Osteoblast (primary cell): ENCODE data around the gene HSPA1B. TPM values are rescaled to one million over a fixed set of nuclear protein-coding genes. Genes with fewer than 3 reads are reported as not detected.
A peak's percentile ranks its signal among the peaks of the same experiment; 100 is the strongest.

Experiments used
- DNase-seq: peaks from one replicate; pipeline ENCODE4 v3.0.0; 2011; ENCODE audit warnings: low spot score, mixed read lengths; ENCODE audit not compliant: insufficient read length; ENCODE audit errors: missing footprints
- H2AFZ ChIP-seq: 2 replicates; pipeline ENCODE4 v1.6.0; 2011; ENCODE audit warnings: mild to moderate bottlenecking, low read length
- H3K27ac ChIP-seq: 2 replicates; pipeline ENCODE4 v1.5.1; 2011; ENCODE audit warnings: mild to moderate bottlenecking, low read depth, low read length, moderate library complexity
- H3K27me3 ChIP-seq: 2 replicates; pipeline ENCODE4 v1.6.0; 2012; ENCODE audit warnings: mild to moderate bottlenecking, control low read depth, inconsistent platforms, low read length, moderate library complexity; ENCODE audit not compliant: insufficient read depth
- H3K36me3 ChIP-seq: 2 replicates; pipeline ENCODE4 v1.5.1; 2011; ENCODE audit warnings: mild to moderate bottlenecking, low read length, control low read depth, moderate library complexity; ENCODE audit not compliant: insufficient read depth
- H3K4me1 ChIP-seq: 2 replicates; pipeline ENCODE4 v1.5.1; 2011; ENCODE audit warnings: mild to moderate bottlenecking, low read length, control low read depth, moderate library complexity; ENCODE audit not compliant: insufficient read depth
- H3K4me2 ChIP-seq: 2 replicates; pipeline ENCODE4 v1.6.0; 2011; ENCODE audit warnings: mild to moderate bottlenecking, low read length; ENCODE audit not compliant: insufficient read depth
- H3K4me3 ChIP-seq: fragments of 200-600 bp; sonication (generic); 3 replicates; pipeline ENCODE4 v1.5.1; 2012; ENCODE audit warnings: mild to moderate bottlenecking, low read length, inconsistent platforms; ENCODE audit not compliant: insufficient read depth
- H3K79me2 ChIP-seq: 2 replicates; pipeline ENCODE4 v1.6.0; 2012; ENCODE audit warnings: mild to moderate bottlenecking, low read length, control low read depth, inconsistent platforms; ENCODE audit not compliant: insufficient read depth
- H3K9me3 ChIP-seq: 2 replicates; pipeline ENCODE4 v1.5.1; 2011; ENCODE audit warnings: low read depth, low read length, control low read depth
- H4K20me1 ChIP-seq: 2 replicates; pipeline ENCODE4 v1.6.0; 2012; ENCODE audit warnings: mild to moderate bottlenecking, low read length, control low read depth; ENCODE audit not compliant: insufficient read depth
- CTCF ChIP-seq: IDR thresholded peaks from 2 replicates; pipeline ENCODE4 v1.5.1; 2011; ENCODE audit warnings: mild to moderate bottlenecking, low read depth, low read length, moderate library complexity; ENCODE audit errors: extremely low read depth
- total RNA-seq: library from RNA; depleted of rRNA; stranded (reverse); fragments of >200 nt; gene quantifications from 2 replicates; pipeline ENCODE4 v1.2.3, GENCODE V29; 2012

HSPA1B gene
- total RNA-seq, 1 donor = 59.7 TPM

- Histone ChIP-seq H3K36me3 (peaks cover 51% of the 10 kb centered on the region), H2AFZ (no peak overlapping the region), H3K4me3 (no peak overlapping the region), H3K9me3 (no peaks in the 10 kb centered on the region), H3K4me2 (no peak overlapping the region), H4K20me1 (peaks cover 3% of the 10 kb centered on the region), H3K27ac (no peak overlapping the region), H3K4me1 (peaks cover 12% of the 10 kb centered on the region), H3K79me2 (no peaks in the 10 kb centered on the region), H3K27me3 (no peaks in the 10 kb centered on the region)
- DNase-seq = peak; percentile 57
- no peak for TF ChIP-seq CTCF
Observed at GRCh38 chr6:31779908-31780307, 47.6 kb upstream of the HSPA1B start.

GRCh38 chr6:31780507-31781243 lies 46.9 kb upstream of the HSPA1B start:
- peaks cover 59% of the 10 kb centered on the region for H3K36me3 ChIP-seq
- H3K4me3 ChIP-seq = no peak overlapping the region
- peaks cover 3% of the 10 kb centered on the region for H4K20me1 ChIP-seq
- no peak for TF ChIP-seq CTCF
- peaks cover 12% of the 10 kb centered on the region for H3K4me1 ChIP-seq
- H3K9me3 ChIP-seq = no peaks in the 10 kb centered on the region
- no peak overlapping the region for H3K4me2 ChIP-seq
- H3K27ac ChIP-seq = no peak overlapping the region
- no peaks in the 10 kb centered on the region for H3K79me2 ChIP-seq
- no peaks in the 10 kb centered on the region for H3K27me3 ChIP-seq
- H2AFZ ChIP-seq = no peak overlapping the region
- DNase-seq = peak; percentile 55

DNA sequence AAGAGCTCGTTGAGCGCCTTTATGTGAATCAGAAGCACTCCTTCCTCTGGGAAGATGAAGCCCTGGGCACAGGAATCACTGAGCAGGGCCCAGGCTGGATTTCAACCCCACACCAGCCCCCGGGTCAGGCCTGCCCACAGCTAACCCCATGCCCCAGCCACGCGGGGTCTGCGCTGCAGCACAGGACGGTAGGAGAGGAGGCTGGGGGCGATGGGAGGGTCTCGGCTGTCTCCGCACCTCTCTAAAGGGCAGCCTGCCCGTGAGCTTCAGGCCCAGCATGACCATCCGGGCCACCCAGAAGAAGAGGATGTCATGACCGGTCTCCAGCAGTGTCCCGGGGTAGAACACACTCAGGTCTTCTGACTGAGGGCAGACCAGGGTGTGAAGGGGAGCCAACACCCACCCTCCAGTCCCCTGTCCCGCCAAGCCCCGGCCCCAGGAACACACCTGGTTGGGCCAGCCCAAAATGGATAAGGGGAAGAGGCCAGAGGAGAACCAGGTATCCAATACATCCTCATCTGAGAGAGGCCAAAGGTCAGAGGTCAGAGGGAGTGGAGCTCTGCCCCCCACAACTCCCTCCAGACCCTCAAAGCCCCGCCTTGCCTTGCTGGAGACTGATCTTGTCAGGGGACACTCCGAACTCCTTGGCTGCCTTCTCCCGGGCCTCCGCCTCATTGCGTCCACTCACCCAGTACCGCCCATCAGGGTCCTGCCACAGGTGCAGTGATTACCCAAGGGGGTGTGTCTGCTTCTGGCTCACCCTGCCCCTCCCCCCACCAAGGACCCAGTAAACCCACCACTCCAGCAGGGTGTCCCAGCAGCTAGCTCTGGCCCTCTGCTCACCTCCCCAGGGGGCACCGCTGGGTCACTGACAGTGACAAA lies 46.1 kb upstream of the HSPA1B start:
- Histone ChIP-seq H3K27ac (no peak overlapping the region), H3K36me3 (peaks cover 60% of the 10 kb centered on the region), H3K79me2 (no peaks in the 10 kb centered on the region), H3K4me1 (peaks cover 12% of the 10 kb centered on the region), H3K4me2 (no peak overlapping the region), H2AFZ (no peak overlapping the region), H3K27me3 (no peaks in the 10 kb centered on the region), H3K4me3 (no peak overlapping the region), H3K9me3 (no peaks in the 10 kb centered on the region), H4K20me1 (peaks cover 3% of the 10 kb centered on the region)
- TF ChIP-seq CTCF = no peak
- DNase-seq = peak; percentile 63
